Omental fat pad (tissue), 4 donors: ENCODE data around the gene USP22. TPM values are rescaled to one million over a fixed set of nuclear protein-coding genes. Genes with fewer than 3 reads are reported as not detected.

Experiments used
- ATAC-seq: fragments of 150-250 bp; one replicate; pipeline ENCODE4 v1.9.1; 2016; ENCODE audit warnings: mild to moderate bottlenecking, moderate library complexity; ENCODE audit not compliant: low FRiP score
- DNase-seq: peaks from one replicate; pipeline ENCODE4 v3.0.0-alpha.2; 2019; ENCODE audit warnings: low spot score
- total RNA-seq, 4 donors: library from RNA; depleted of rRNA; stranded (reverse); fragments of >200 nt; gene quantifications; one replicate each; pipeline ENCODE4 v1.1.0, GENCODE V29; 2016
- TF ChIP-seq, protein P1 (sequence below), 3 donors: fragments of 450-650 bp; IDR thresholded peaks; one replicate each; pipeline ENCODE4 v1.5.1; 2016 to 2017; ENCODE audit warnings: antibody characterized with exemption in 3 of 3, mild to moderate bottlenecking in 3 of 3, moderate library complexity in 2 of 3

Gene USP22
- total RNA-seq, 4 donors from 2014 or later, result 99.1 to 121 (median 109) TPM

- TF ChIP-seq, protein P1, sequence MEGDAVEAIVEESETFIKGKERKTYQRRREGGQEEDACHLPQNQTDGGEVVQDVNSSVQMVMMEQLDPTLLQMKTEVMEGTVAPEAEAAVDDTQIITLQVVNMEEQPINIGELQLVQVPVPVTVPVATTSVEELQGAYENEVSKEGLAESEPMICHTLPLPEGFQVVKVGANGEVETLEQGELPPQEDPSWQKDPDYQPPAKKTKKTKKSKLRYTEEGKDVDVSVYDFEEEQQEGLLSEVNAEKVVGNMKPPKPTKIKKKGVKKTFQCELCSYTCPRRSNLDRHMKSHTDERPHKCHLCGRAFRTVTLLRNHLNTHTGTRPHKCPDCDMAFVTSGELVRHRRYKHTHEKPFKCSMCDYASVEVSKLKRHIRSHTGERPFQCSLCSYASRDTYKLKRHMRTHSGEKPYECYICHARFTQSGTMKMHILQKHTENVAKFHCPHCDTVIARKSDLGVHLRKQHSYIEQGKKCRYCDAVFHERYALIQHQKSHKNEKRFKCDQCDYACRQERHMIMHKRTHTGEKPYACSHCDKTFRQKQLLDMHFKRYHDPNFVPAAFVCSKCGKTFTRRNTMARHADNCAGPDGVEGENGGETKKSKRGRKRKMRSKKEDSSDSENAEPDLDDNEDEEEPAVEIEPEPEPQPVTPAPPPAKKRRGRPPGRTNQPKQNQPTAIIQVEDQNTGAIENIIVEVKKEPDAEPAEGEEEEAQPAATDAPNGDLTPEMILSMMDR (IDR thresholded peaks at IDR 0.05), result no peak
- no peak for ATAC-seq
These were observed 36.4 kb upstream of the USP22 start for GRCh38 chr17:21079196-21079595.

GRCh38 chr17:21078016-21078780 lies 35.4 kb upstream of the USP22 start:
- DNase-seq, result no peak
- TF ChIP-seq, protein P1 (IDR thresholded peaks at IDR 0.05), result no peak
- ATAC-seq, result no peak

More at GRCh38 chr17:21079196-21079595, 36.4 kb upstream of the USP22 start:
- DNase-seq, result no peak

DNA sequence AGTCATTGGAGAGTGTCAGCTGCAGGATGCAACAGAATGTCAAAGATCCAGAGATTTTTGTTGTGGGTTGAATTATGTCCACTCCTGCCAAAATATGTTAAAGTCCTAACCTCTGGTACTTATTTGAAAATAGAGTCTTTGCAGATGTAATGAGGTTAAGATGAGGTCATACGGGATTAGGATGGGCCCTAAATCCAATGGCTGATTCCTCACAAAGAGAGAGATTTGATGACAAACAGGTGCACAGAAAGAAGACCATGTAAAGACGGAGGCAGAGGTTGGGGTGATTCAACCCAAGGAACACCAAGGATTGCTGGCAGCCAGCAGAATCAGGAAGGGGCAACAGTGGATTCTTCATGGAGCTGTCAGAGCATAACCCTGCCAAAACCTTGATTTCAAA lies 34.5 kb upstream of the USP22 start:
- no peak for ATAC-seq
- TF ChIP-seq, protein P1 (IDR thresholded peaks at IDR 0.05), result no peak
- DNase-seq, result no peak

DNA sequence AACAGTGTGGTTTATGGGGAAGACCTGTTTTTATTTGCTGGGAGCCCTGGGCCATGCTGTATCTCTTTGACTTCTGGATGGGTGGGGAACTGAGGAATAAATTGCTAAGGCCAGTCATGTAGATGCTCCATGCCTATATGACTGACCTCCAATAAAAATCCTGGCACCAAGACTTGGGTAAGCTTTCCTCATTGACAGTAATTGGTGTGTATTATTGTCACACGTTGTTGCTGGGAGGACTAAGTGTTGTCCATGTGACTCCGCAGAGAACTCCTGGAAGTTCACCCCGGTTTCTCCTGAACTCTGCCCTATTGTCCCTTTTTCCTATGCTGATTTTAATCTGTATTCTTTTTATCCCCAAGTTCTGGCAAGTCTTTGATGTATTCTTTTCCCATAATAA lies 33.4 kb upstream of the USP22 start:
- ATAC-seq (no peak), DNase-seq (no peak)
- TF ChIP-seq, protein P1 (IDR thresholded peaks at IDR 0.05), result no peak

DNA sequence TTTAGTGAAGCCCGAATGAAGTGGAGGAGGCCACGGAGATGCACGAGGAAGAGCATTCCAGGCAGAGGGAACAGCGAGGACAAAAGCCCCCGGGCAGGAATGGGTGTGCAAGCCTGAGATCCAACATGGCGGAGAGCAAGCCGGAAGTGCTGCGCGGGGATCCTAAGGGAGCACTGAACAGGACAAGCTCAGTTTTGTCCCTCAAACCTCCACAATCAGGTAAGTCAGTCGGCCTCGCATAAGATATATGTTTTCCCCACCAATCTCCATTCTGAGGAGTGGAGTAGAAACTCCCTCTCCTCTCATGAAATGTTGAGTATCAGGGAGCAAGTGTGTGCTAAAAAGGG lies 32.9 kb upstream of the USP22 start:
- TF ChIP-seq, protein P1 (IDR thresholded peaks at IDR 0.05), result no peak
- DNase-seq (no peak), ATAC-seq (no peak)

DNA sequence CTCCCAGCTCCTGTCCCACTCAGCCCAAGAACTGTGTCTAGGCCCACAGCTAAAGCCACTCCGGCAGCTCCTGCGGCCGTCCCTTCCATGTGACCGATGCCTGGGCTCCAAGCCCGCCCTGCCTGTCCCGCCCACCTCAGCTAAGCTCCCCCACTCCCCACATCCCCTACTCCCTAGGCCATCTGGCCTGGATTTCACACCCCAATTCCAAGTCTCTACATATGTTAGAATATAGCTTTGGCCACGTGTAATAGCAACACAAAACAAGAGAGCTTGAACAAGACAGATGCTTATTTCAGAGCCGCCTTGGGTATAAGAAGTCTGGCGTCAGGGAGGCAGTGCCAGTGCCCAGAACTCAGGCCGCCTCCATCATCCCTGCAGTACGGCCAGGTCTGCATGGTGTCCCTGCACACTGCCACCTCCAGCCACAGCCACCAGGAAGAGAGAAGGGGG lies 30.0 kb upstream of the USP22 start:
- ATAC-seq (no peak), DNase-seq (no peak)
- TF ChIP-seq, protein P1 (IDR thresholded peaks at IDR 0.05), result no peak

DNA sequence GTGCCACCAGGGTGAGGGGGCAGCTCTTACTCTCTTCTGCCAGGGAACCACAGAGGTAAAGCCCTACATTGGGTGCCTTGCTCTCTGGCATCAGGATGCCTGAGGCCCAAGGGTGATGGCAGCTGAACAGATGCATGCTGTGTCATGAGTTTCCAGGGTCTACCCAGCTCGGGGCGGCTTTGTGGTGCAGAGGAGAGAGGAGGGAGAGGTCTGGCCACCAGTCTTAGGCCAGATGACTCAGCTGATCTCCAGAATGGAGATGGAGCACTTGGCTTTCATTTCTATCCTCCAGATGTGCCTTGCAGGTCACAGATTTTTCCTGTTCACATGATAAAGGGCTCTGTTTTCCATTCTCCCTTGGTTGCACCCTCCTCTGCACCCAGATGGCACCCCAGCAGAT lies 23.6 kb upstream of the USP22 start:
- TF ChIP-seq, protein P1 (IDR thresholded peaks at IDR 0.05), result no peak
- DNase-seq (no peak), ATAC-seq (no peak)
